GM10266 (cell line): ENCODE measurements around the gene CACNA2D3.

Source experiments
- DNase-seq: peaks from one replicate; pipeline ENCODE4 v3.0.0; 2012; ENCODE audit errors: extremely low spot score
- TF ChIP-seq, protein P1 (sequence below): IDR thresholded peaks from 2 replicates; pipeline ENCODE4 v1.5.1; 2012; ENCODE audit warnings: mild to moderate bottlenecking, low read depth; ENCODE audit not compliant: control insufficient read depth, insufficient read depth; ENCODE audit errors: missing control alignments

The CACNA2D3 gene

DNA sequence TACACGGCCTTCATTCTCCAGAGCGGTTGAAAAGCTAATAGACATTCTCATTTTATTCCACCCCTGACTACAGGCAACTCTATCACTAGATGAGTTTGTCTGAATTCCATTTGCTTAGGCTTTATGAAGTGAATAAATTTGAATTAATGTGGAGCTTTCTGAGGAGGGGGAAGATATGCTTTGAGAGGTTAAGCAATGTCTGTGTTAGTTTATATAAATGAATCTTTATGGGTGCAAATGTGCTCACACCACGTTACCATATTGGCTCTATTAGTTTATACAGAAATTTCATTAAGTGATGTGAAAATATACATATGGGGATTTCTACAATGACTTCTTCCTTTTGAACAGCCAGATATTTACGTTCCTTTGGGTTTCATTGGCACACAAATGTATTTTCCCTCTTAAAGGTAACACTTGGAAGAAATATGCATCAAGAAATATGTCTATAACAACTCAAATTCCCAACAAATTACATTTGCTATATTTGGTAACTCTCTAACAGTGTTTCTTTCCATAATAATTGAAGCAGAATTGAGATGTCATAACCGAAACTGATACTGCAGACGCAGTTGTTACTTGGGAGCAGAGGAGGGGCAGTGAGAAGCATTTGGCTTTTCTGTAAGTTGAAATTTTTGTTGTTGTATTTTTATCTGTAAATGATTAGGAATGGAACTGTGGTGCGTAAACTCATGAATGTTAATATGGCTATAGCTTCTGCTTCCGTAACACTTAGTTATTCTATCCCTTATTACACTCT, 359.4 kb downstream of the CACNA2D3 start:
- TF ChIP-seq, protein P1, sequence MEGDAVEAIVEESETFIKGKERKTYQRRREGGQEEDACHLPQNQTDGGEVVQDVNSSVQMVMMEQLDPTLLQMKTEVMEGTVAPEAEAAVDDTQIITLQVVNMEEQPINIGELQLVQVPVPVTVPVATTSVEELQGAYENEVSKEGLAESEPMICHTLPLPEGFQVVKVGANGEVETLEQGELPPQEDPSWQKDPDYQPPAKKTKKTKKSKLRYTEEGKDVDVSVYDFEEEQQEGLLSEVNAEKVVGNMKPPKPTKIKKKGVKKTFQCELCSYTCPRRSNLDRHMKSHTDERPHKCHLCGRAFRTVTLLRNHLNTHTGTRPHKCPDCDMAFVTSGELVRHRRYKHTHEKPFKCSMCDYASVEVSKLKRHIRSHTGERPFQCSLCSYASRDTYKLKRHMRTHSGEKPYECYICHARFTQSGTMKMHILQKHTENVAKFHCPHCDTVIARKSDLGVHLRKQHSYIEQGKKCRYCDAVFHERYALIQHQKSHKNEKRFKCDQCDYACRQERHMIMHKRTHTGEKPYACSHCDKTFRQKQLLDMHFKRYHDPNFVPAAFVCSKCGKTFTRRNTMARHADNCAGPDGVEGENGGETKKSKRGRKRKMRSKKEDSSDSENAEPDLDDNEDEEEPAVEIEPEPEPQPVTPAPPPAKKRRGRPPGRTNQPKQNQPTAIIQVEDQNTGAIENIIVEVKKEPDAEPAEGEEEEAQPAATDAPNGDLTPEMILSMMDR, result no peak
- no peak for DNase-seq

DNA sequence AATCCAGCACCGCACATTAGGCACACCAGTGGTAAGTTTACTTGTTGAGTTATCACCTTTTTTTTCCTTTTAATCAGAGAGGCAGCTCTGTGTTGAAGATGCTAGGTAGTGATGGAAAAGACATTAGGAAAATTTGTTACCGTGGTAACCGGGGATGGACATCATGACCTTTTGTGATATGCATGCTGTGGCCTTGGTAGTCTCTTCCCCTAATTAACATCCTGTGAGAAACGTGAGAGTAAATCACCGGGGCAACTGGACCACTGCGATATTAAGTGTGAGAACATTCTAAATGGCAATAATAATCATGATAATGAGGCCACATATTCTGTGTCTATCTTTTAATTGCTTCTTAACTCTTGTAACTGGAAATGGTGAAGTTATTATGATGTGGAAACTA, 362.0 kb downstream of the CACNA2D3 start:
- TF ChIP-seq, protein P1, result no peak
- no peak for DNase-seq

DNA sequence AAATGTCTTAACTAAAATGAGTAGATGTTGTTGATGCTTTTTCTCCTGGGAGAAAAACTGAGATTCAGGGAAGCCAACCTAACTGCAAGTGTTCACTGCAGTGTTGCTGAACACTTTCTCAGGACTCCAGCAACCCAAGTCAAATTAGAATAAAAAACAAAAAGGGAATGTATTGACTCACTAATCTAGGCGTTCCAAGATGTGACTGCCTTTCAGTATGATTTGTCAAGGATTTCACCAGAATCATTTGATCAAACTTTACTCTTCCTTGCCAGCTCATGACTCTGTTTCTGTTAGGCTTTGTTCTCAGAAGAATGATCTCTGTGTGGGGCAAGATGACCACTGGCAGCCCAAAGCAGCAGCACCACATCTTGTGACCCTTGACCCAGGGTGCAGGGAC, 364.0 kb downstream of the CACNA2D3 start:
- DNase-seq, result no peak
- TF ChIP-seq, protein P1, result no peak

DNA sequence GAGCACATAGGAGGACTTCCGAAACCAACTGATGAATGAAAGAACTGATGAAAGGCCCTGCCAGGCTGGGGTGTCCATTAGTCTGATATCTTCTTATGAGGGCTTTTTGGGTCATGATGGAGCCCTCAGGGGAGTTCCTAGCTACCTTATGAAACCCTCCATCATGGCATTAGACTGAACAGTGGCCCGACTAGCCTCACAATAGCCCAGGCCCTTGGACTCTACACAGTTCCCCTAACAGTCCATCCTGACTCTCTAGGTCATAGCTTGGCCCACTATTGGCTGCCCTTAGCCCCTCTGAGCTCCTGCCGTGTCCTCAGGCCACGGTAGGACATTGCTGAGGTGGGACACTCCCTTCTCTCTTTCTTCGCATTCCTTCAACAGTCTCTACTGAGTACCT, 365.9 kb downstream of the CACNA2D3 start:
- DNase-seq, result no peak
- TF ChIP-seq, protein P1, result no peak

DNA sequence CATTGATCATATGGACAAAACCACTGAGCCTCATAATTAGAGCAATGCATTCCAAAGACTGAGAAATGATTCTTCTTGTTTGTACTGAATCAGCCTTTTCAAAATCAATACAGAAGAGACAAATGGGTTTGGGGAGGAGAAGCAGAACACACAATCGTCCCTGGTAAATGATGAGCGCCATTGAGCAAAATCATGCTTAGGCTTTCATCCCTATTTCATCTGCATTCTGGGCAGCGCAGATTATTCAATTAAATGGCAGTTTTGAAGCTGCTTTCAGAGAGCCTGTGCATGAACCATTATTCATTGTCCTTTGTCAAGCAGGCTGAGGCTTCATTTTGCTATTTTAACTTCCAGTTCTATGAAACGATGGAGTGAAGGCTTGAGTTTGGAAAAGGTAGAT, 371.9 kb downstream of the CACNA2D3 start:
- no peak for DNase-seq
- TF ChIP-seq, protein P1, result no peak

DNA sequence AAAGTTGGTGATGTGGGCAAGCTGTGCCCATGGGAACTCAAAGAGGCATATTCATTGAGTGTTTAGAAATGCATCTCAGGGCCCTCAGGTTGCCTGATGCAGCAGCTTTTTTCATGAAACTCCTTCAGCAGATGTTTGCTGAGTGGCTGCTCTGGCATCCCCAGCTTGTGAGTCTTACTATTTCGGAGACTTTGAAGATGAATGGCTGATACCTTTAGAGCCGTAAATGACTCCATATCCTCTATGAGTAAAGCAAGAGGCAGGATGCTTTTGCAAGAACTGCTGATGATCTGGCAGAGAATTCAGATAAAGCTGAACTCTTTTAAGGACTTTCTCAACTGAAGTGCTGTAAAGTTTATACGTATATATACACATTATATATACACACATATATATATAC, 384.3 kb downstream of the CACNA2D3 start:
- TF ChIP-seq, protein P1, result no peak
- no peak for DNase-seq

DNA sequence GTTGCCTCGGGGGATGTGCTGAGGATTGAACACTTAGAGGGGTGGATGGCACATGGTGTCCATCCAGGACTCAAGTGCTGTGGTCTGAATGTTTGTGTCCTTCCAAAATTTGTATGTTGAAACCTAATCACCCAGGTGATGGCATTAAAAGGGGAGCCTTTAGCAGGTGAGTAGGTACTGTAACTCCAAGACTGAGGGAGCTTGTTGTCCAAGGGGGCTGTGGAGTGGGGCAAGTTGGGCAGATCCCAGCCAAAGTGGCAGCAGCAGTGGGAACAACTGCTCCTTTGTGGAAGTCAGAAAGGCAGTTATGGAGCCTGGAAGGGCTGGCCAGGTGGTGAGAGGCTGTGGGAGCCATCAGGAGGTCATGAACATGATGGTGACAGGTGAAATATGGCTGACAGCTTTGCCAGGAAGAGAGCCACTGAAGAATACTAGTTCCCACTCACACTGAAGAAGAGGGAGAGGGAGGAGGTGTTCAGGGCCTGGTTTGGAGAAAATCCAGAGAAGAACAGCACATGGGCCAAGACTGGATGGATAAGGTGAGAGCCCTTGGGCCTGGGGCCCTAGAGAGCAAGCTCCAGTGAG, 385.6 kb downstream of the CACNA2D3 start:
- TF ChIP-seq, protein P1, result no peak
- DNase-seq, result no peak
